SK-N-SH (cell line): ENCODE data around the gene ZNF140. TPM values are rescaled to one million over a fixed set of nuclear protein-coding genes. Genes with fewer than 3 reads are reported as not detected.
A peak's percentile ranks its signal among the peaks of the same experiment; 100 is the strongest.

Experiments
- CTCF ChIA-PET: fragments of 300-600, 350-600 bp; formaldehyde crosslinking; extraction: SDS; loops from one replicate; lab custom pipeline; 2021; lab: Yijun Ruan, JAX
- POLR2A ChIA-PET: fragments of 350-600 bp; sonication (Branson Sonifier 250); formaldehyde crosslinking; extraction: SDS; loops from one replicate; lab custom pipeline; 2020; ENCODE audit warnings: antibody characterized with exemption, inconsistent platforms; lab: Yijun Ruan, JAX
- DNase-seq: peaks from one replicate; pipeline ENCODE4 v3.0.0; 2012
- H2AFZ ChIP-seq: fragments of 200-600 bp; sonication (generic); 2 replicates; pipeline ENCODE4 v1.8.1; 2016; ENCODE audit warnings: antibody characterized with exemption, mild to moderate bottlenecking, low read depth
- H3F3A ChIP-seq: fragments of 200-600 bp; sonication (generic); replicated peaks from 2 replicates; pipeline ENCODE3; 2016; ENCODE audit warnings: antibody characterized with exemption, mild to moderate bottlenecking; ENCODE audit not compliant: insufficient read depth
- H3K27ac ChIP-seq, 2 experiments: fragments of 200-500 bp in 1 of 2; fragments of 200-600 bp in 1 of 2; sonication (Bioruptor generic) in 1 of 2; sonication (generic), shearing (Covaris generic) in 1 of 2; 2 replicates each; pipeline versions ENCODE4 v1.5.1 to v1.6.1; 2014 to 2016; ENCODE audit warnings: low read depth in 2 of 2, inconsistent platforms in 1 of 2, low read length in 1 of 2, mild to moderate bottlenecking in 1 of 2, mixed read lengths in 1 of 2
- H3K27me3 ChIP-seq: fragments of 200-600 bp; sonication (generic), shearing (Covaris generic); 2 replicates; pipeline ENCODE4 v1.6.1; 2016; ENCODE audit warnings: mixed run types; ENCODE audit not compliant: insufficient read depth
- H3K36me3 ChIP-seq, 2 experiments: fragments of 200-500 bp in 1 of 2; fragments of 200-600 bp in 1 of 2; sonication (Bioruptor generic) in 1 of 2; sonication (generic) in 1 of 2; replicated peaks in 1 of 2; 2 replicates each; pipeline versions ENCODE3 to v1.5.1; 2014 to 2016; ENCODE audit warnings: low read length in 1 of 2, mild to moderate bottlenecking in 1 of 2; ENCODE audit not compliant: insufficient read depth in 2 of 2, control insufficient read depth in 1 of 2
- H3K4me1 ChIP-seq, 2 experiments: fragments of 200-500 bp in 1 of 2; fragments of 200-600 bp in 1 of 2; sonication (Bioruptor generic) in 1 of 2; sonication (generic), shearing (Covaris generic) in 1 of 2; 2 replicates each; pipeline versions ENCODE4 v1.5.1 to v1.6.1; 2014 to 2016; ENCODE audit warnings: low read depth in 1 of 2, low read length in 1 of 2, mixed run types in 1 of 2; ENCODE audit not compliant: insufficient read depth in 2 of 2, control insufficient read depth in 1 of 2
- H3K4me2 ChIP-seq: fragments of 200-600 bp; sonication (generic), shearing (Covaris generic); 2 replicates; pipeline ENCODE4 v1.6.1; 2017; ENCODE audit warnings: mixed run types
- H3K4me3 ChIP-seq, 2 experiments: fragments of 200-500 bp in 1 of 2; fragments of 200-600 bp in 1 of 2; sonication (Bioruptor generic) in 1 of 2; sonication (generic), shearing (Covaris generic) in 1 of 2; 2 replicates each; pipeline versions ENCODE4 v1.5.1 to v1.8.1; 2014 to 2016; ENCODE audit warnings: low read depth in 2 of 2, inconsistent platforms in 1 of 2, low read length in 1 of 2, mild to moderate bottlenecking in 1 of 2, mixed read lengths in 1 of 2, moderate library complexity in 1 of 2
- H3K79me2 ChIP-seq: fragments of 200-600 bp; sonication (generic); 2 replicates; pipeline ENCODE4 v1.8.1; 2017; ENCODE audit warnings: mild to moderate bottlenecking; ENCODE audit not compliant: insufficient read depth
- H3K9ac ChIP-seq: fragments of 200-600 bp; sonication (generic); 2 replicates; pipeline ENCODE4 v1.6.1; 2017; ENCODE audit warnings: mixed run types
- H3K9me2 ChIP-seq: fragments of 200-600 bp; sonication (generic); 2 replicates; pipeline ENCODE4 v1.6.1; 2017; ENCODE audit warnings: mixed run types
- H3K9me3 ChIP-seq: fragments of 200-600 bp; sonication (generic); 2 replicates; pipeline ENCODE4 v1.6.1; 2017; ENCODE audit warnings: mixed run types, mild to moderate bottlenecking, moderate library complexity
- H4K20me1 ChIP-seq: fragments of 200-600 bp; sonication (generic); 2 replicates; pipeline ENCODE4 v1.6.1; 2017; ENCODE audit warnings: mild to moderate bottlenecking, mixed run types; ENCODE audit not compliant: insufficient read depth
- ELF1 ChIP-seq: IDR thresholded peaks from 2 replicates; pipeline ENCODE4 v1.4.0; 2012
- EP300 ChIP-seq, 2 experiments: IDR thresholded peaks; 2 replicates each; pipeline versions ENCODE4 v1.4.0 to v1.6.1; 2012; ENCODE audit warnings: borderline replicate concordance in 1 of 2, low read depth in 1 of 2, low read length in 1 of 2
- EZH2phosphoT487 ChIP-seq: fragments of 200-600 bp; sonication (generic); IDR thresholded peaks from 2 replicates; pipeline ENCODE4 v1.6.1; 2017; ENCODE audit warnings: low read depth, mixed run types, mild to moderate bottlenecking, antibody characterized with exemption, moderate library complexity, borderline replicate concordance
- FOSL2 ChIP-seq: IDR thresholded peaks from 2 replicates; pipeline ENCODE4 v1.4.0; 2012; ENCODE audit warnings: low read depth, mild to moderate bottlenecking, moderate library complexity, borderline replicate concordance
- FOXJ3 ChIP-seq: sonication (generic); formaldehyde crosslinking; IDR thresholded peaks from 2 replicates; pipeline ENCODE4 v1.5.1; 2020; ENCODE audit warnings: mild to moderate bottlenecking, missing genetic modification reagents
- FOXM1 ChIP-seq: IDR thresholded peaks from 2 replicates; pipeline ENCODE4 v1.4.0; 2012; ENCODE audit warnings: low read depth, mild to moderate bottlenecking
- GABPA ChIP-seq: IDR thresholded peaks from 2 replicates; pipeline ENCODE4 v1.4.0; 2012; ENCODE audit warnings: low read depth, mild to moderate bottlenecking
- MEF2A ChIP-seq: IDR thresholded peaks from 2 replicates; pipeline ENCODE4 v1.4.0; 2012; ENCODE audit warnings: low read depth, borderline replicate concordance
- MXI1 ChIP-seq: IDR thresholded peaks from 2 replicates; pipeline ENCODE4 v1.6.1; 2012; ENCODE audit warnings: mild to moderate bottlenecking, low read depth, low read length, improper control_type of control experiment
- NRF1 ChIP-seq: IDR thresholded peaks from 2 replicates; pipeline ENCODE4 v1.6.1; 2012; ENCODE audit warnings: low read depth, mild to moderate bottlenecking, low read length
- POLR2AphosphoS5 ChIP-seq: IDR thresholded peaks from 2 replicates; pipeline ENCODE4 v1.6.1; 2012; ENCODE audit warnings: low read depth, low read length
- RAD21 ChIP-seq: IDR thresholded peaks from 2 replicates; pipeline ENCODE4 v1.6.1; 2012; ENCODE audit warnings: mild to moderate bottlenecking, low read length
- RCOR1 ChIP-seq: fragments of 150-350 bp; IDR thresholded peaks from 2 replicates; pipeline ENCODE4 v1.6.1; 2017; ENCODE audit warnings: antibody characterized with exemption, low read length
- RFX5 ChIP-seq: IDR thresholded peaks from 2 replicates; pipeline ENCODE4 v1.6.1; 2012; ENCODE audit warnings: mild to moderate bottlenecking, improper control_type of control experiment, low read length
- RXRA ChIP-seq: IDR thresholded peaks from 2 replicates; pipeline ENCODE4 v1.4.0; 2012; ENCODE audit warnings: low read depth, mild to moderate bottlenecking, borderline replicate concordance
- SIN3A ChIP-seq: IDR thresholded peaks from 2 replicates; pipeline ENCODE4 v1.6.1; 2012; ENCODE audit warnings: low read depth, mild to moderate bottlenecking, low read length, moderate library complexity, borderline replicate concordance
- SMC3 ChIP-seq: IDR thresholded peaks from 2 replicates; pipeline ENCODE4 v1.6.1; 2012; ENCODE audit warnings: low read depth, low read length, improper control_type of control experiment
- TAF1 ChIP-seq: IDR thresholded peaks from 2 replicates; pipeline ENCODE4 v1.6.1; 2012; ENCODE audit warnings: low read depth, mild to moderate bottlenecking, low read length, moderate library complexity, borderline replicate concordance
- TCF12 ChIP-seq: IDR thresholded peaks from 2 replicates; pipeline ENCODE4 v1.4.0; 2012
- TEAD4 ChIP-seq: IDR thresholded peaks from 2 replicates; pipeline ENCODE4 v1.4.0; 2012; ENCODE audit warnings: mild to moderate bottlenecking, borderline replicate concordance; ENCODE audit not compliant: insufficient read depth
- YY1 ChIP-seq: IDR thresholded peaks from 2 replicates; pipeline ENCODE4 v1.4.0; 2012; ENCODE audit warnings: low read depth, mild to moderate bottlenecking
- WGBS: methylation state at CpG from one replicate; pipeline ENCODE4 v1.1.6; 2017; ENCODE audit warnings: low lambda C conversion rate; 5-methylcytosine and 5-hydroxymethylcytosine counted together
- polyA plus RNA-seq, 3 experiments: library from polyadenylated mRNA; depleted of rRNA; stranded (reverse); fragments of >200 nt; gene quantifications; 2 replicates each; pipeline ENCODE4 v1.2.3, GENCODE V29; 2012
- TF ChIP-seq, protein P1 (sequence below): IDR thresholded peaks from 2 replicates; pipeline ENCODE4 v1.4.0; 2012; ENCODE audit warnings: low read depth
- TF ChIP-seq, protein P2 (sequence below): IDR thresholded peaks from 2 replicates; pipeline ENCODE4; 2012
- TF ChIP-seq, protein P3 (sequence below): IDR thresholded peaks from 2 replicates; pipeline ENCODE4 v1.4.0; 2012; ENCODE audit warnings: low read depth, borderline replicate concordance
- TF ChIP-seq, protein P4 (sequence below): fragments of 150-350 bp; IDR thresholded peaks from 2 replicates; pipeline ENCODE4 v1.6.1; 2016; ENCODE audit warnings: mild to moderate bottlenecking, low read depth, low read length
- TF ChIP-seq, protein P5 (sequence below): fragments of 200-600 bp; sonication (generic); IDR thresholded peaks from 2 replicates; pipeline ENCODE4 v1.6.1; 2017; ENCODE audit warnings: antibody characterized with exemption, mild to moderate bottlenecking, moderate library complexity

The ZNF140 gene
- polyA plus RNA-seq, 1 of the 3 experiments (the other 2 are of a cell fraction), result 5.1 TPM

DNA sequence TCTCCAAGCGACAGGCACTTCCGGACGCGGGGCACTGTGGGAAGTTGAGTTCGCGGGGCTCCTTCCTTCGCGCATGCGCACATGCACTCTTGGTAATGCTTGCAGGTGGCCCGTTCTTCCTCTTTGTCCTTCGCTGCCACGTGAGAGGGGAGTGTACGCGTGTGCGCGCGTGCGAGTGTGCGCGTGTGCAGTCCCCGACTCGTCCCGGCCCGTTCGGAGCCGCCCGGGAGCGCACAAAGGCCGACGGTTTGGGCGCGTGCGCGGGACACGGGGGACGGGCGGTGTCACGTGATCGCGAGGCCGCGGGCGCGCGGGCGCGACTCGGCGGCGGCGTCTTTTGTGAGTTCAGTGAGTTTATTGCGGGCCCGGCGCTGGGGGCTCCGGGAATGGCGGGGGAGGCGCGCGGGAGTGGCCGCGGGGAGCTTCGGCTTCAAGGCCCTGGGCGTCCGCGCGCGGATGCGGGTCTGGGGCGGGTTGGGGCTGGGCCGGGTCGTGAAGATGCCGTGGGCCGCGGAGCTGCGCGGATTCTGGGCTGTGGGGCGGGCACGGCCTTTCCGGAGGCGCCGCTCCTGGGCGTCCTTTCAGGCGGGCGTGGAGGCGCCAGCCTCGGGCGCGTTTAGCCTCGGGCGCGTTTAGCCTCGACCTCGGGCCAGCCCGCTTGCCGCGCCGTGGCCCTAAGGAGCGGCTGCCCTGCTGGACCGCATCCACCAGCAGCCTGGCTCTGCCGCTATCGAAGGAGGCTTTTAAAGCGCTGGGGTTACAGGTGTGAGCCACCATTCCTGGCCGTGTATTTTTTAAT is 43.3 kb upstream of the ZNF140 start, which contains the start of gene ZNF84:
Gene ZNF84, plus strand, starts transcription at position 303 of the 799 bp plus-strand sequence. CDS start 3,959 bp downstream, outside the sequence.
- Histone ChIP-seq H3K4me2 (peak within 1 kb of the TSS; percentile 82), H3F3A (peaks cover 15% of the 10 kb centered on the region), H3K9me3 (peaks cover 48% of the 10 kb centered on the region), H3K79me2 (peaks cover 47% of the 10 kb centered on the region), H2AFZ (peak within 1 kb of the TSS; percentile 99), H3K36me3 (peaks cover 22 to 41% of the 10 kb centered on the region in 2 experiments), H3K9me2 (no peaks in the 10 kb centered on the region), H3K9ac (peak within 1 kb of the TSS; percentile 83), H3K27ac (peak within 1 kb of the TSS; percentile 84 to 92), H3K4me1 (no peaks in the 10 kb centered on the region; a peak in 1 of 4 replicates), H3K4me3 (peak within 1 kb of the TSS; percentile 56 to 88), H4K20me1 (no peaks in the 10 kb centered on the region), H3K27me3 (no peaks in the 10 kb centered on the region)
- CTCF ChIA-PET, result no interaction called here
- WGBS, result under 1% methylated on average over 51 of the region's 103 CpGs
- POLR2A ChIA-PET, result no interaction called here
- DNase-seq, result peak; percentile 95
- TF ChIP-seq FOXJ3 (no peak), RCOR1 (no peak), RAD21 (no peak), NRF1 (peak; percentile 77), YY1 (peak; percentile 71), POLR2AphosphoS5 (peak; percentile 76), MXI1 (peak; percentile 88), TCF12 (no peak), RXRA (no peak), TEAD4 (no peak), EP300 (IDR thresholded peaks at IDR 0.05; ENCODE audit: borderline replicate concordance in 1 of 2, low read depth in 1 of 2, low read length in 1 of 2) (no peak), ELF1 (peak; percentile 51), MEF2A (no peak), SMC3 (no peak), TAF1 (0 out of 2 replicates have a peak, but pooled peaks have one; percentile 68), SIN3A (no peak), FOSL2 (no peak), EZH2phosphoT487 (no peak), GABPA (peak; percentile 79), FOXM1 (no peak), RFX5 (no peak)
- TF ChIP-seq, protein P1, sequence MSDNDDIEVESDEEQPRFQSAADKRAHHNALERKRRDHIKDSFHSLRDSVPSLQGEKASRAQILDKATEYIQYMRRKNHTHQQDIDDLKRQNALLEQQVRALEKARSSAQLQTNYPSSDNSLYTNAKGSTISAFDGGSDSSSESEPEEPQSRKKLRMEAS, result peak; percentile 94
- TF ChIP-seq, protein P2, sequence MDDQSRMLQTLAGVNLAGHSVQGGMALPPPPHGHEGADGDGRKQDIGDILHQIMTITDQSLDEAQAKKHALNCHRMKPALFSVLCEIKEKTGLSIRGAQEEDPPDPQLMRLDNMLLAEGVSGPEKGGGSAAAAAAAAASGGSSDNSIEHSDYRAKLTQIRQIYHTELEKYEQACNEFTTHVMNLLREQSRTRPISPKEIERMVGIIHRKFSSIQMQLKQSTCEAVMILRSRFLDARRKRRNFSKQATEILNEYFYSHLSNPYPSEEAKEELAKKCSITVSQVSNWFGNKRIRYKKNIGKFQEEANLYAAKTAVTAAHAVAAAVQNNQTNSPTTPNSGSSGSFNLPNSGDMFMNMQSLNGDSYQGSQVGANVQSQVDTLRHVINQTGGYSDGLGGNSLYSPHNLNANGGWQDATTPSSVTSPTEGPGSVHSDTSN, result no peak
- TF ChIP-seq, protein P3, sequence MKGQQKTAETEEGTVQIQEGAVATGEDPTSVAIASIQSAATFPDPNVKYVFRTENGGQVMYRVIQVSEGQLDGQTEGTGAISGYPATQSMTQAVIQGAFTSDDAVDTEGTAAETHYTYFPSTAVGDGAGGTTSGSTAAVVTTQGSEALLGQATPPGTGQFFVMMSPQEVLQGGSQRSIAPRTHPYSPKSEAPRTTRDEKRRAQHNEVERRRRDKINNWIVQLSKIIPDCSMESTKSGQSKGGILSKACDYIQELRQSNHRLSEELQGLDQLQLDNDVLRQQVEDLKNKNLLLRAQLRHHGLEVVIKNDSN, result peak; percentile 93
- TF ChIP-seq, protein P4, sequence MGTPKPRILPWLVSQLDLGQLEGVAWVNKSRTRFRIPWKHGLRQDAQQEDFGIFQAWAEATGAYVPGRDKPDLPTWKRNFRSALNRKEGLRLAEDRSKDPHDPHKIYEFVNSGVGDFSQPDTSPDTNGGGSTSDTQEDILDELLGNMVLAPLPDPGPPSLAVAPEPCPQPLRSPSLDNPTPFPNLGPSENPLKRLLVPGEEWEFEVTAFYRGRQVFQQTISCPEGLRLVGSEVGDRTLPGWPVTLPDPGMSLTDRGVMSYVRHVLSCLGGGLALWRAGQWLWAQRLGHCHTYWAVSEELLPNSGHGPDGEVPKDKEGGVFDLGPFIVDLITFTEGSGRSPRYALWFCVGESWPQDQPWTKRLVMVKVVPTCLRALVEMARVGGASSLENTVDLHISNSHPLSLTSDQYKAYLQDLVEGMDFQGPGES, result no peak
- TF ChIP-seq, protein P5, sequence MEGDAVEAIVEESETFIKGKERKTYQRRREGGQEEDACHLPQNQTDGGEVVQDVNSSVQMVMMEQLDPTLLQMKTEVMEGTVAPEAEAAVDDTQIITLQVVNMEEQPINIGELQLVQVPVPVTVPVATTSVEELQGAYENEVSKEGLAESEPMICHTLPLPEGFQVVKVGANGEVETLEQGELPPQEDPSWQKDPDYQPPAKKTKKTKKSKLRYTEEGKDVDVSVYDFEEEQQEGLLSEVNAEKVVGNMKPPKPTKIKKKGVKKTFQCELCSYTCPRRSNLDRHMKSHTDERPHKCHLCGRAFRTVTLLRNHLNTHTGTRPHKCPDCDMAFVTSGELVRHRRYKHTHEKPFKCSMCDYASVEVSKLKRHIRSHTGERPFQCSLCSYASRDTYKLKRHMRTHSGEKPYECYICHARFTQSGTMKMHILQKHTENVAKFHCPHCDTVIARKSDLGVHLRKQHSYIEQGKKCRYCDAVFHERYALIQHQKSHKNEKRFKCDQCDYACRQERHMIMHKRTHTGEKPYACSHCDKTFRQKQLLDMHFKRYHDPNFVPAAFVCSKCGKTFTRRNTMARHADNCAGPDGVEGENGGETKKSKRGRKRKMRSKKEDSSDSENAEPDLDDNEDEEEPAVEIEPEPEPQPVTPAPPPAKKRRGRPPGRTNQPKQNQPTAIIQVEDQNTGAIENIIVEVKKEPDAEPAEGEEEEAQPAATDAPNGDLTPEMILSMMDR, result no peak
